HG02981 (cell line): ENCODE results near the gene MPHOSPH6.
"Not testable (repeated sequence)": the region's sequence is repeated elsewhere in the genome, so short reads cannot be mapped to it uniquely, and the experiment has no call there.

ENCODE experiments used
- ATAC-seq: cut with Tn5 transposase; IDR thresholded peaks from one replicate; pipeline ENCODE4 v1.9.1; 2021; ENCODE audit warnings: mild to moderate bottlenecking, moderate library complexity; ENCODE audit not compliant: unreplicated experiment

MPHOSPH6 gene

DNA sequence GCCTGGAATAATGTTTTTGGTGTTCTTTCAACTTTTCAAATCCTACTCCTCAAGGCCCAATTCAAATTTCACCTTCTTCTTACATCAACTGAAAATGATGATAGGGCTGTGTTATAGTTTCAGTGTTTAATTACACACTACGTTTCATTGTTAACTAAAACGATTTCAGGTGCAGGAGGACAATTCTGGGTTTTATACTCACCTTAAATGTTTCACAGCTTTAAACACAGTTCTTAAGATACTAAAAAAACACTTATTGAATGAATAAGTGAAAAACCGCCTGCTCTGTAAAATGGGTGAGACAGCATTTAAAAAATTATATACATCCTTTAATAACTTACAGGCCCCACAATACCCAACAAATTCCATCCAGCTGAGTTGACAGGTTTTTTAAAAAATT is 6.2 kb upstream of the MPHOSPH6 start:
- ATAC-seq = no peak

DNA sequence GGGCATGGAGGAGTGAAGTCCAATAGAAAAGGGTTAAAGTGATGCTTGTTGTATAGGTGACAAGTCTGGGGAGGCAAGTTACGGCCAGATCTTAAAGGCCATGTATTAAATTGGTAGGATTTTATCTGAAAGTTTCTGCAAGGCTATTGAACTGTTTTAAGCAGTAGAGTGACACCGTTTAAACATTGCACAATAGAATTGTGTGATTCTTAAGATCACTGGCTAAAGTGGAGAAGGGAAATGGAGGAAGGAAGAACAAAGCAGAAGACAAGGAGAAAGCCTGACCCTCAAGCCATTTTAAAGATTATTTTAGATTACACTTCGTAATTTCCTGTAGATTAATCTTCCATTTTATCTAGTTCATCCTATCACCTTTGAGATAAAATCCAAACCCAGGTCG is 5.6 kb upstream of the MPHOSPH6 start:
- no peak for ATAC-seq

DNA sequence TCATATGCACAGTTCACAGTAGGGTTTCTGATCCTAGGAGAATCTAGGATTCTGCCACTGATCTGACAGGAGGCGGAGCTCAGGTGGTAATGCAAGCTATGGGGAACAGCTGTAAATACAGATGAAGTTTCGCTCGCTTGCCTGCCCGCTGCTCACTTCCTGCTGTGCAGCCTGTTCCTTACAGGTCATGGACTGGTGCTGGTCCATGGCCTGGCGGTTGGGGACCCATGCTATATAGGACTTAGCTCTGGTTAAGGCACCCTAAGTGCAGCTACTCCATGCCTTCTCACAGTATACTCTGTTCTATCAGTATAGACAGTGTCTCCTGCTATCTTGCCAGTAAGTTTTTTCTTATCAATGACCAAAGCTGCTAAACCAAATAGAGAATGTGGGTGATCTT is 2.4 kb downstream of the MPHOSPH6 start:
- ATAC-seq = no peak

DNA sequence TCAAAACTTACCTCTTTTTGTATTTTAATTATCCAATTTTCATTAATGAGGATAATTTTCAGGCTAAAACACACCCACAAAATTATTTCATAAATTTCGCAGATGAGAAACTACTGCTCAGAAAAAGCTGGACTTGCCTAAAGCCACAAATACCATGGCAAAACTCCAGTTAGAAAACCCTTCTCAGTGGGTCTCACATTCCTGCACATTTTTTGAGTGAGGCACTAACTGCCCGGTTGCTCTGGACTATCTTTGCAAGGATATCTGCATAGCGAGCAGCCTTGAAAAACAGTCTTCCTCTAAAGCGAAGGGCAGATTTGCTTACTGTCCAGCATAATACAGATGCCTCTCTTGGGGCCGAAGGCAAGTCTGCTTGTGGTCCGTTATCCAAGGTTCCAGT is 9.8 kb downstream of the MPHOSPH6 start:
- ATAC-seq = no peak

DNA sequence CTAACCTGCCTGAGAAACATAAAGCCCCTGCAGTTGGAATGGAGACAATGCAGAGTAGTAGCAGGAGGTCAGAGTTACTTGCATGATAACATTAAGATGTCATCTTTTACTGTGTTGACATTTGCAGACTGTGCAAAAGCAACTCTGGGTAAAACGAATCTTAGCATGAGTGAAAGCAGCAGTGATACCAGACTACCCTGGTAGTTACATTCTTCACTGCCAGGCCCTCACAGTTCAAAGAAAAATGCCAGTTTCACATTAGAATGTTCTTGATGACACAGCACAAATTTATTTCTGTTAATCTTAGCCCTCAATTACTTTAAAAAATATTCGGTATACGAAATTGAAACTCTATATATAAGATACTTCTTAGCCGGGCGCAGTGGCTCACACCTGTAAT is 12.2 kb downstream of the MPHOSPH6 start:
- no peak for ATAC-seq

DNA sequence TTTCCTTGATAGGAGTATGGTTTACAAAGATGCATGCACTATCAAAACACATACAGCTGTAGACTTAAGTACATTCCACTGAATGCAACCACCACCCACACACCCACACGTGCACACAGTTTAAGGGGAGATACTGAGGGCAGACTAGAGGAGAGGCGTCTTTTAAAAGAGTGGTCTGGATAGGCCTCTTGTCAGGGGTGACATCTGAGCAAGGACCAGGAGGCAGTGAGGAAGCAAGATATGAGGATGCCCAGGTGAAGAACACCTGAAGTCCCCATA is 12.6 kb downstream of the MPHOSPH6 start:
- no peak for ATAC-seq

DNA sequence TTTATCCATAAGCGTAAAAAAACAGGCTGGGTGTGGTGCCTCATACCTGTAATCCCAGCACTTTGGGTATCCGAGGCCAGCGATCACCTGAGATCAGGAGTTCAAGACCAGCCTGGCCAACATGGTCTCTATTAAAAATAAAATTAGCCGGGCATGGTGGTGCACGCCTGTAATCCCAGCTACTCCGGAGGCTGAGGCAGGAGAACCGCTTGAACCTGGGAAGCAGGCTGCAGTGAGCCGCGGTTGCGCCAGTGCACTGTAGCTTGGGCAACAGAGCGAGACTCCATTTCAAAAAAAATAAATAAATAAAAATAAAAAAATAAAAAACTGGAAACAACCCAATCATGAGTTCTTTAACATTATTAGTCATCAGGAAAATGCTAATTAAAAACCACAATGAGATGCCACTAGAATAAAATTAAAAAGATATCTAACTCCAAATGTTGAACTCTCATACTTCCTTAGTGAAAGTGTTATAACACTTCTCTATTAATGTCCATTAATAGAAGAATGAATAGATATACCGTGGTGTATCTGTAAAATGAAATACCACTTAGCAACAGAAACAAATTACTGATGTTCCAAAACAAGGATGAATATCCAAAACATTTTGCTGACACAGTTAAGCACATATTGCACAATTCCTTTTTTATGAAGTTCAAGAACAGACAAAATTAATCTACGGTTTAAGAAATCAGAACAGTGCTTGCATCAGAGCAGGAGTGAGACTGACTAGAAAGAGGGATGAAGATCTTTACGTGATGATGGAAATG is 13.1 kb downstream of the MPHOSPH6 start:
- no peak for ATAC-seq

DNA sequence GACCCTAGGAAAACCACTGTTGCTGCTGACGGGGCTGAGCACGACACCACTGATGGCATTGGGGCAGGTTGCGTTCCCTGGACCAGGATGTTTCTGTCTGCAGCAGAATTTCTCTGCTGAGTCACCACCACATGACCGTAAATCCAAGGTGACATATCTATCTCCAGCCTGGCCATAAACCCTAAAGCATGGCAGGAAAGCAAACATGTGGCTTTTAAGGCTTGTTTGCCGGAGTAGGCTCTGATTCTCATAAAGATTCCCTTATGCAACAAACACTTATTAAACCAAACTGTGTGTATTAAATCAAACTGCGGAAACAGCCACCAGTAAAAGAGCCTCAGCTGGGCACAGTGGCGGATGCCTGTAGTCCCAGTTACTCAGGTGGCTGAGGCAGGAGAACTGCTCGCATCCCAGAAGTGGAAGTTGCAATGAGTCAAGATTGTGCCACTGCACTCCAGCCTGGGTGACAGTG is 17.3 kb downstream of the MPHOSPH6 start:
- ATAC-seq = no peak

DNA sequence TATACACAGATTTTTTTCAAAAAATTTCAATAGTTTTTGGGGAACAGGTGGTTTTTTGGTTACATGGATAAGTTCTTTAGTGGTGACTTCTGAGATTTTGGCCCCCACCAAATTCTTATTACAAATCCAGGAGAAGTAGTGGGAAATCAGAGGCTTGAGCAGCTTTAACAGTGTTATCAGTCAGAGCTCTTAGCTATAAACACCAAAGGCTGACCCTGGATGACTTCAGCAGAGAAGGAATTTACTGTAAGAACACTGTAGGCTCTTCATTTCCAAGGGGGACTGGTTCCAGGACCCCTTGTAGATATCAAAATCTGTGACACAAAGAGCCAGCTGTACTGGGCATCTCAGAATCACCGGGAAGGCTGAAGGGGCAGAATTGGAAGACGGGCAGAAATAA is 17.8 kb downstream of the MPHOSPH6 start:
- ATAC-seq = no peak

DNA sequence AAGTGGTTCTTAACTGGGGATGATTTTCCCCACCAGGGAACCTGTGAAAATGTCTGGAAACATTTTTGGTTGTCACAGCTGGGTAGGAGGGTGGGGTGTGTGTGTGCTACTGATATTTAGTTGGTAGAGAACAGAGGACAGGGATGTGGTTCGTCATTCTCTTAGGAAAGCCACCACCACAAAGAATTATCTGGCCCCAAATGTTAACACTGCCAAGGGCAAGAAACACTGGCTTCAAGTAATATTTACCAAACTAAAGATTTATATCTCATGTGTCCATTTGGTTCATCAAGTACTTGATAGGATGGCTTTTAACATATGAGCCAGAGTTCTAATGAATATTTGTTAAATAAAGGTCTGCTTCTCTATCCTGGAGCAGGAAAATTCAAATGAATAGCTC is 19.5 kb downstream of the MPHOSPH6 start:
- ATAC-seq = no peak

DNA sequence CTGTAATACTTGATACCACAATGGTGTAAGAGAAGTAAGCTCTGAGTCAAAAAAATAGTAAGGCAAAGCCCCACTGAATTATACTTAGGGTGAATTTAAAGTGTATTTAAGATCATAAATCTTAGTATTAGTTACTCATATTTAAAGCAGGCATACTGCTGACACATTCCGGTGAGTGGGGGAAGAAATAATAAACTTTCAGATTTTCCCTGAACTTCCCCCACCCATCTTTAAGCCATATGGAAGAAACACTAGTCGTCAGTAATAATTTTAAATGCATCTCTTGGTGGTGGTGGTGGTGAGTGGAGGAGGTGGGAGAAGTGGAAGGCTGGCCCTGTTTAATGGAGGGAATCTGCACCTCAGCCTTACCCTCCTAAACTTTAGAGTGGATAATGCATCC is 20.5 kb downstream of the MPHOSPH6 start:
- no peak for ATAC-seq

DNA sequence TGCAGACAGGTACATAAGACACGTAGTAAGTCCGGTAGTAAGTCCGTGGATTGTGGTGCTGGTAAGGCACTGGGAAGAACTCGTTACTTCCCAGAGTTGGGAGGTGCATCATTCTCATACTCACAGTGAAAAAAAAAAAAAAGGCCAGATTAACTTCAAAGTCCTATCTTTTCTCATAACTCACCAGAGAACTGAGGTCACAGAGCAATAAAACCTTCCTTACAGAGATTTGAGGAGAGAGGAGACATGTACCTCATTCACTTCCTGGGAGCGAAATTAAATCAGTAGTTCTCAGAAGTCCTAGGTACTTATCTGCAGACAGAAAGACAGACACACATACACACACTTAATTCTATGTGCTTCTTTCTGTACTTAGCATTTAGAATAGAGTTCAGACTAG is 22.5 kb downstream of the MPHOSPH6 start:
- no peak for ATAC-seq

DNA sequence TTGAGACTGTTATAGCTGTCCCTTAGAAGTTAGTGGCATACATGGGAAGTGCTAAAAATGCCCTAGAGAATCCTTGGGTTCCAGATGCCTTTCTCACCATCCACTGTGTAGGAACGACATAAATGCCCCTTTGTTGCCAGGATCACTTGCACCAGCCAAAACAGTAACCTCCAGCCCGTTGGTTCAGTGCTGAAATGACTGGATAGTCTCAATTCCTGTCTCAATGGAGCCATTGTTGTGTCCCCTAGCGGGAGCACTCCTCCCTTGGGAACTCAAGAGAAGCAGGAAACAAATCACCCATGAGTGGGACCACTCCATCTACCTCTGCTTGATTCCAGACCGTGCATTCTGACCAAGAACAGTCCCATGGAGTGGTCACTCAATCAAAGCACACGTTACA is 23.1 kb downstream of the MPHOSPH6 start:
- no peak for ATAC-seq

DNA sequence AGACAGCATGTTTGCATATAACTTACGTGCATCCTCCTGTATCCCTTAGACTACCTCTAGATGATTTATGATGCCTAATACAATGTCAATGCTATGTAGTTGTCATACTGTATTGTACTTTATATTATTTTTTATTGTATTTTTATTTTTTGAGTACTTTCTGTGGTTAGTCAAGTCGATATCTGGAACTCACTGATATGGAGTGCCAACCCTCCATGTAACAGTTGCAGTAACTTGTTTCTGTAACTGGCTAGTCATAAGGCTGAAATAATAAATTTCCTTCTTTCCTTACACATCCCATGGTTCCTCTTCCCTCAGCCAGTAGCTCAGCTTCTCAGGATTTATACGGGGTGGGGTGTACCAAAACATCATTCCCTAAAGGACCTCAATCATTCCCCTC is 23.5 kb downstream of the MPHOSPH6 start:
- ATAC-seq = no peak

DNA sequence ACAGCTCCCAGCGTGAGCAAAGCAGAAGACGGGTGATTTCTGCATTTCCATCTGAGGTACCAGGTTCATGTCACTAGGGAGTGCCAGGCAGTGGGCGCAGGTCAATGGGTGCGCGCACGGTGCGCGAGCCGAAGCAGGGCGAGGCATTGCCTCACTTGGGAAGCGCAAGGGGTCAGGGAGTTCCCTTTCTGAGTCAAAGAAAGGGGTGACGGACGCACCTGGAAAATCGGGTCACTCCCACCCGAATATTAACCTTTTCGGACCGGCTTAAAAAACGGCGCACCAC is 30.8 kb downstream of the MPHOSPH6 start:
- ATAC-seq = not testable (repeated sequence)

DNA sequence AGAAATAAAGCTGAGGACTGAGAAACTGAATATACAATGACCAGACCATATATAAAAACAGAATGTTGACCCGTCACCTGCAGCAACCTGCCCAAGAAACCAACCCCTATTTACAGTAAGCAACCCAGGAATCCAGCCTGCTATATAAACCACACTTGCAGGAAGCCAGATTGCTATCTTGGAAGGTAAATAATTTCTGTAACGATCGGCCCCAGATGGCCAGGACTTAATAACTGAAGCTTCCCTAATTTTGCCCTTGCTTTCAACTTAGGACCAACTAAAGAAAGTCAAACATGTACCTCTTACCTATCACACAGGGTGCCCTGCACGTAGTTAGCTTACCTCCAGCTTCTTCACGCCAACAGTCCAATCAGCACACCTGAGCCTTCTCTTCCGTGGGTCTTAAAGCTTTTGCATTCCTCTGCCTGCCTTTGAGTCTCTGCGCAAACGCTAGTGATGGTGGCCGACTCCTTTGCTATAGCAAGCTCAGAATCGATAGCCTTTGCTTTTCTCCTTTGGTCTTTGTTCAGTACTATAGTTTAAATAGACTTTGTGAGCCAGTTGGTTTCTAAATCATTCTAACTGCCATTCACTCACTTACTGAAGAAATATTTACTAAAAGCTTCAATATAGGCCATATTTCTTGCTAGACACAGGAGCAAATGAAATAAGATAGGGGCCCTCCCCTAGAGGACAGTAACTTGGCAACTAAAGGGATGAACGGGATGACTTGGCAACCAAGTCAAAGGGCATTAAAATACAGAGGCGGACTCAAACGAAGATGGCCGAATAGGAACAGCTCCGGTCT is 31.3 kb downstream of the MPHOSPH6 start:
- no peak for ATAC-seq

DNA sequence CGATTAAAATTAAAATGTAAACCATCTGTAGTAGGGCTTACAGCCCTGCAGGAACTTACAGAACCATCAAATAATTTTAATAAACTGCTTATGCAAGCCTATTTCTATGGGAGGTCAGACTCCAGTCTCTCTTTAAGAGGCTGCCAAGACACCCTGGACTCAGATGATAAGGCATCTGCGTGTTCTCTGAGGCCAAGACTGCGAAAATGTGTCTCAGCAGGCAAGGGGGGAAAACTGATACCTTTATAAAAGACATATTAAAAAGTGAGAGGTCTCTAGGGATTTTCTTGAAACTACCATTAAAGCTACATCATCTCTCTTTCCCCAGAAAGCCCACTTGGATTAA is 32.2 kb downstream of the MPHOSPH6 start:
- no peak for ATAC-seq

DNA sequence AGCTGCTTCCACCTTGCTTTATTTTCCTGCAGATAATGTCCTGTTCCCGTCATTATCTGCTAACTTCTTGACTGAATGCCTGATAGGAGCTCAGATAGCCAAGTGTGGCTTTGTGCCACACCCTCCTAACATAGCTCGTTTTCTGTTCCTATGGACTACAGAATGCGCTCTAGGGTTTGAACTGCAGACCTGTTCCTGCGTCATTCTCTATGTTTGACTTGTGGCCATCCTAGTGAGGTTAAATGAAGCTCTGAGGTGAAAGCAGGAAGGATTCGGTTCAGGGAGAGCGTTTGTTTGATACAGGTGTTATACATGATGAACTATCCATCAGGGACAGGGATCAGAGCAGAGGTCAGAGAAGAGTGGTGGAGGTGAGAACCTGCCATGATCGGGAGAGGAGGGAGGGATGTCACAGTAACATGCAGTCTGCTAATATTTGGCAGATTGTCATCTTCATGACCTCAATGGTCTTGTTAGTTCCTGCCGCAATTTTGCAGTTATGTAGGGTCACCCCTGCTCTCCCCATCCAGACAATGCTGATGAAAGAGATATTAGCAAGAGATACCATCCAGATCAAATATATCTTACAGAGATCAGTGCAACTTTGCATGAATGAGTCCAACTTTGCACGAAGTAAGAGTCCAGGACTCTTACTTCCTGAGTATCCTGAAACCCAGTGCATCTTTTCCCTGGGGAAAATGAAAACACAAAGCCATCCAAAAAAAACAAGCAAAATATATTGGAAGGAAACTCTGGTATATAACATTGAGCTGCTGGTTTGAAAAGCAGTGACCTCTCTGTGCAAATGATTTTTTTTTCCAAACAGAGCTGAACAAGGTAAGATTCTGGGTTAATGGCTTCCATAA is 32.8 kb downstream of the MPHOSPH6 start:
- ATAC-seq = no peak

DNA sequence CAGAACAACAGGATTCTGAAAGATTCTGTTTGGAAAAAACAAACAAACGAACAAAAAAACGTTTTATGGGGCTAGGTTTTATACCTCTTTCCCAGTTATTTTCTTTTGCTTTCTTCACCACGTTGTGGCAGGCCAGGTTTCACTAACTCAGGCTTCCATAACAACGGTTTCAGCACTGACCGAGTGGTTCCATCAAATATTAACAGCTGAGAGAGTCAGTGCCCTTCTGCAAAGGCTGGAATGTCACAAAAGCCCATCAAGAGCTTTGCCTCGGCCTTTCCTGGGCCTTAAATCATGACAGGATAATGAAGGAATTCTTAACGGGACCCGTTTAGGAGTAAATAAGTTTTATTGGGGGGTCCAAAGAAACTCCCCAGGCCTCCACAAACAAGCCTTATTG is 34.2 kb downstream of the MPHOSPH6 start:
- no peak for ATAC-seq

DNA sequence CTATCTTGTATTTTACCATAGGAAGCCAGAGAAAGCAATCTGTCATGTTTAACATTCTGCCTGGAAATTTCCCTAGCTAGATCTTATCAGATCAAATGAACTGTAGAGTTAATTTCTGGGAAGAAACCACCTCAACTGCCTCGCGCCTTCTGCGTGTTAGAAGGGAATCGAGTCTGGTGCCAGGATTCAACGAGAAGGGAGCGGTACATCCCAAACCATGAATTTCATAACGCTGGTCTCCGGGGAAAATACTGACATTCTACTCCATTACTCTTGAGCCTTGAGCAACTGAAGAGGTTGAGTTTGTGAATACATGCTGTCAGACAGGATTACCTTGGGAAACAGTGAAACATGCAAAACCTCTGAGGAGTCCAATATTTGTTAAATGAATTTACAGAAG is 35.2 kb downstream of the MPHOSPH6 start:
- ATAC-seq = no peak

DNA sequence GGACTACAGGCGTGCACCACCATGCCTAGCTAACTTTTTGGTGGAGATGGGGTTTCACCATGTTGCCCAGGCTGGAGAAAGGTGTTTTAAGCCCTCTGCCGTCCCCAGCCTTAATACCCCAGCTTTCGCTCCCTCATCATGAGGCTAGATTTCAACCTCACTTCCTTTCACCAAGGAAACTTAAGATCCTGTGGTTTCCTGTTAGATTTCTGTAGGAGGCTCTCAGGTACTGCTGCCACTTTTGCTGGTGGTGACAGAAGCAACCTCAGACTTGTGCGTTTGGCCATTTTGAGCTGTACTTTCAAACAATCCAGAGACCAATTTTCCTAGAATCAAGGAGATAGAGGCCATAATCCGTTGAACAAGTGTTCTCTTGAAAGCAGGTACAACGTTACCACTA is 36.2 kb downstream of the MPHOSPH6 start:
- no peak for ATAC-seq

DNA sequence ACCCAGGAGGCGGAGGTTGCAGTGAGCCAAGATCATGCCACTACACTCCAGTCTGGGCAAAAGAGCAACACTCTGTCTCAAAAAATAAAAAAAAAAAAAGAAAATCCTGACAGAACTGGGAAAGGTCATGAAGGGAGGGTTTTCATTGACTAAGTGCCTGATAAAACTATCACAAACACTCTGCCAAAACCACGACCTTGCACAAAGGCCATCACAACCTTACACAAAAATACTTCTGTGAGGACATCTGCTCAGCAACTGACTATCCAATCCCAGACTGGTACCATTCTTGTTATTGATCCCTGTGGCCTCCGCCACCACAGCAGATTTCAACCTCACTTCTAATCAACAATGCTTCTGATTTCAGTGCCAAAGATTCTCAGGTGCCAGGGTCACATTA is 40.1 kb downstream of the MPHOSPH6 start:
- ATAC-seq = no peak
